GM12865 (cell line): ENCODE data around the gene CHRNA4.

Experiments
- DNase-seq: peaks from one replicate; pipeline ENCODE4 v3.0.0; 2010; ENCODE audit warnings: low read depth
- H3K4me3 ChIP-seq: 2 replicates; pipeline ENCODE4 v1.5.1; 2011; ENCODE audit warnings: mild to moderate bottlenecking, low read depth, low read length, control low read depth
- CTCF ChIP-seq: IDR thresholded peaks from 2 replicates; pipeline ENCODE4 v1.5.1; 2011; ENCODE audit warnings: low read length, control low read depth, low read depth, inconsistent platforms; ENCODE audit not compliant: insufficient read depth; ENCODE audit errors: missing control alignments

Gene CHRNA4

GRCh38 chr20:63305393-63305792 lies 55.8 kb downstream of the CHRNA4 start:
- DNase-seq = no peak
- TF ChIP-seq CTCF = no peak
- no peak overlapping the region for H3K4me3 ChIP-seq

GRCh38 chr20:63303095-63303666 lies 58.0 kb downstream of the CHRNA4 start:
- no peak for TF ChIP-seq CTCF
- no peak for DNase-seq
- H3K4me3 ChIP-seq = no peak overlapping the region

- H3K4me3 ChIP-seq = no peak overlapping the region
- DNase-seq = no peak
- no peak for TF ChIP-seq CTCF
Observed at GRCh38 chr20:63301671-63302070, 59.5 kb downstream of the CHRNA4 start.

- no peak overlapping the region for H3K4me3 ChIP-seq
- no peak for DNase-seq
- TF ChIP-seq CTCF = no peak
Observed at GRCh38 chr20:63298731-63299312, 62.3 kb downstream of the CHRNA4 start.

- no peak overlapping the region for H3K4me3 ChIP-seq
- no peak for TF ChIP-seq CTCF
- no peak for DNase-seq
Observed at GRCh38 chr20:63297796-63298572, 63.2 kb downstream of the CHRNA4 start.

- no peak for TF ChIP-seq CTCF
- no peak overlapping the region for H3K4me3 ChIP-seq
- DNase-seq = no peak
Observed at GRCh38 chr20:63297371-63297781, 63.8 kb downstream of the CHRNA4 start.
